ENCODE data around the gene UBE2D2. TPM values are rescaled to one million over a fixed set of nuclear protein-coding genes. Genes with fewer than 3 reads are reported as not detected.

The UBE2D2 gene
- total and polyA plus RNA-seq, 4 experiments from 2014 or later, result 160 to 411 (median 255) TPM

DNA sequence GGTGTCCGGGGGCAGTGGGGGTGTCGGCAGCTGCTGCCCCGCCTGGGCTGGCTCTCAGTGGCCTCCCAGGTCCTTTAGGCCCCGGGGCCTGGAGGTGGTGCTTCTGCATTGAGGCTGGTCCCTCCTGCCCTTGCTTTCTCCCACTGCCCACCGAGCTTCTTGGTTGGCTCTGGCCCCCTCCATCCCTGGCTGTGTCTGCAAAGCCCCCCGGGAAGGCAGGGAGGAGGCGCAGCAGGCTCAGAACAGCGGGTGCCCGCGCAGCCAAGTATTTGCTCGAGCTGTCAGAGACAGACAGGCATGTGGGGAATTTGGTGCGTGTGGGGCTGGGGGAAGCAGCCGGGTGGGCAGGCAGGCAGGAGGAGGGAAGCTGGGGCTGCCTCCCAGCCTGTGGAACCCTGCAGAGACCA, 98.6 kb downstream of the UBE2D2 start:
- intact Hi-C loops (cut with micrococcal nuclease), result no loop called here
- H3K36me3 Mint-ChIP-seq, result no peaks in the 10 kb centered on the region
- H3K27ac Mint-ChIP-seq, result no peak overlapping the region
- POLR2A ChIA-PET (ENCODE audit: partially characterized antibody), result no interaction called here
- peaks cover 0 to 5% (median under 1%) of the 10 kb centered on the region in 4 donors for H3K4me1 Mint-ChIP-seq
- H3K27me3 Mint-ChIP-seq, result peaks cover 3% of the 10 kb centered on the region in 2 donors
- Histone ChIP-seq H3K27me3 (ENCODE audit: insufficient read depth, low read length) (no peaks in the 10 kb centered on the region), H3K4me1 (ENCODE audit: insufficient read depth, low read length) (no peaks in the 10 kb centered on the region), H3K27ac (ENCODE audit: low read depth, low read length) (no peak overlapping the region), H3K36me3 (ENCODE audit: insufficient read depth, low read length) (no peaks in the 10 kb centered on the region), H3K4me3 (ENCODE audit: low read length in 2 of 2) (no peak overlapping the region), H3K9me3 (ENCODE audit: control insufficient read depth in 1 of 2, low read length in 2 of 2) (no peaks in the 10 kb centered on the region)
- CTCF ChIA-PET (ENCODE audit: partially characterized antibody), result no interaction called here
- no peak overlapping the region for H3K4me3 Mint-ChIP-seq
- H3K9me3 Mint-ChIP-seq, result no peaks in the 10 kb centered on the region
- DNase-seq, result no peak

DNA sequence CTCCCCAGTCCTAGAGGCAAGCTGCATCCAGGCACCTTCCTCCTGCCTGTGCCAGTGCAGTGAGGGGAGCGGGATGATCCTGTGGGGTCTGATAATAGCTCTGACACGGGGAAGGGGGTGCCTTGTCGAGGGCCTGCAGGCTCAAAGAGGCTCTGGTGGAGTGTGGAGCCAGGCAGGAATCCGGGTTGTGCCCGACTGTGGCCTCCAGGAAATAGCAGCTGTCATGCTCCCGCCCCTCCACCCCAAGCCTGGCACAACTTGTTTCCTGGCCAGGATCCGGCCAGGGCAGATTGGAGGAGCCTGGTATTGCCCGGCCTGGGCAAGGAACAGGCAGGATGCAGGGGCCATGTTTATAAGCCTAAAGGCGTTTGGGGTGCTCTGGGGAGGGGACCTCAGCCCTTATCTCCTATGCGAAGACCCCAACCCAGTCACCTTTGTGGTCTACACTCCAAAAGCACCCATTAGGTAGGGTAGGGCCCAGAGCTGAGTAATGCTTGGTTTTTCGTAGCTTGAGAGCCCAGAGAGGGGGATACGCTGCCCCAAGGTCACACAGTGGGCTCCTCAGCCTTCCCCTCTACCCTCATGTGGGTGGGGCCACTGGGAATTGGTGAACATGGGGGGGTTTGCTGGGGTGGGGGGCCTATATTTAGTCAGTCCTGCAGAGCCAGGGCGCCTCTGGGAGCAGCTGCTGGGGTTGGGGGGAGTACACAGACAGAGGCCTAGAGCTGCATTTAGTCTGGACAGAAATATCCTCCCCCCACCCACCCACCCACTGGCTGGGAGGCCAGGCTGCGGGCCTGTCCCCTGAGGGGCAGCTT, 99.2 kb downstream of the UBE2D2 start:
- peaks cover 0 to 5% (median under 1%) of the 10 kb centered on the region in 4 donors for H3K4me1 Mint-ChIP-seq
- H3K4me3 Mint-ChIP-seq, result no peak overlapping the region
- CTCF ChIA-PET (ENCODE audit: partially characterized antibody), result interaction anchor here (0.9 kb wide), 1 partner anchor 115 kb away, joined by 3 read pairs; no protein-coding TSS in a partner anchor
- Histone ChIP-seq H3K9me3 (ENCODE audit: control insufficient read depth in 1 of 2, low read length in 2 of 2) (no peaks in the 10 kb centered on the region), H3K4me1 (ENCODE audit: insufficient read depth, low read length) (no peaks in the 10 kb centered on the region), H3K27me3 (ENCODE audit: insufficient read depth, low read length) (no peaks in the 10 kb centered on the region), H3K36me3 (ENCODE audit: insufficient read depth, low read length) (no peaks in the 10 kb centered on the region), H3K27ac (ENCODE audit: low read depth, low read length) (no peak overlapping the region), H3K4me3 (ENCODE audit: low read length in 2 of 2) (no peak overlapping the region)
- H3K36me3 Mint-ChIP-seq, result no peaks in the 10 kb centered on the region
- H3K27ac Mint-ChIP-seq, result no peak overlapping the region
- no peak for DNase-seq
- POLR2A ChIA-PET (ENCODE audit: partially characterized antibody), result interaction anchor here (1.6 kb wide), 1 partner anchor 15 kb away, joined by 3 read pairs; no protein-coding TSS in a partner anchor
- peaks cover 3% of the 10 kb centered on the region in 2 donors for H3K27me3 Mint-ChIP-seq
- intact Hi-C loops (cut with micrococcal nuclease), result no loop called here
- no peaks in the 10 kb centered on the region for H3K9me3 Mint-ChIP-seq

DNA sequence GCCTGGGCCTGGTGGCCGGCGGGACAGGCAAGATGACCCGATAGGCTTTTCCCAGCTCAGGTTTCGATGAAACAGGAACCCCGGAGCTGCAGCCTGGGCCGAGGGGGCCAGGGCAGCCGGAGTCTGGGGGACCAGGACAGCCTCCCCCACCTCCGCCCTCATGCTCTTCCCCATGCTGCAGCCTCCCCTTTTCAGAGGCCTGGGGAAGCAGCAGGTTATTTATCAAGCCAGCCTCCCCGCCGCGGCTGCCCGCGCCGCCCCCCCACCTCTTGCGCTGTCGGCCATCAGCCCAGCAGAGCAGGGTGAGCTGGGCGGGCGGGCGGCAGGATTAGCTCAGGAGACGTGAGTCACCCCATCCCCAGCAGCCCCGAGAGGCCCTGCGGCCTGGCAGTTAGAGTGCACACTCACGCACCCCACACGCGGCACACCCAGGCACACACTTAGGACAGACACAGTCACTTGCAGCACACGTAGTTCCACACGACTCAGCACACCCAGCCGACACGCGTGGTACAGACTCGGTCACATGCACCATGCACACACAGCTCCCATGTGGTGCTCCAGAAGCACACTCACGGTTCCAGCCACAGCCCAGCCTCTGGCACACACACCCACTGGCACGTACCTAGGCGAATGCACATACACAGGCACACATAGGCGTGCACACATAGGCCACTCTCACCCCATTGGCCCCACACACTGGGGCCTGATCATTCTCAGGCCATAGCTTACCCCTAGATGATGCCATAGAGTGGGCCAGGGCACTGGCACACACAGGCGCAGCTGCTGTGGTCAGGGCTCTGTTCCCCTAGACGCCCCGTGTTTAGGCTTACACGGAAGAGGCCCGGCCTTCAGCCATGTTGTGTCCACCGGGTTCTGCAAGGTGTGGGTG, 100.0 kb downstream of the UBE2D2 start:
- H3K9me3 Mint-ChIP-seq, result no peaks in the 10 kb centered on the region
- no peak for DNase-seq
- peaks cover 3% of the 10 kb centered on the region in 2 donors for H3K27me3 Mint-ChIP-seq
- peak overlapping the region in 1 of 7 donors; percentile 38 for H3K27ac Mint-ChIP-seq
- Histone ChIP-seq H3K9me3 (ENCODE audit: control insufficient read depth in 1 of 2, low read length in 2 of 2) (no peaks in the 10 kb centered on the region), H3K36me3 (ENCODE audit: insufficient read depth, low read length) (no peaks in the 10 kb centered on the region), H3K27ac (ENCODE audit: low read depth, low read length) (no peak overlapping the region), H3K4me1 (ENCODE audit: insufficient read depth, low read length) (peaks cover 4% of the 10 kb centered on the region), H3K4me3 (ENCODE audit: low read length in 2 of 2) (no peak overlapping the region), H3K27me3 (ENCODE audit: insufficient read depth, low read length) (no peaks in the 10 kb centered on the region)
- intact Hi-C loops (cut with micrococcal nuclease), result no loop called here
- H3K36me3 Mint-ChIP-seq, result no peaks in the 10 kb centered on the region
- H3K4me1 Mint-ChIP-seq, result peaks cover 0 to 8% (median under 1%) of the 10 kb centered on the region in 4 donors
- CTCF ChIA-PET (ENCODE audit: partially characterized antibody), result interaction anchor here (0.9 to 1.1 kb wide), 2 partner anchors 29 to 114 kb away, joined by 3 read pairs; no protein-coding TSS in a partner anchor
- POLR2A ChIA-PET (ENCODE audit: partially characterized antibody), result interaction anchor here (1.6 kb wide), 1 partner anchor 16 kb away, joined by 3 read pairs; no protein-coding TSS in a partner anchor
- no peak overlapping the region for H3K4me3 Mint-ChIP-seq

DNA sequence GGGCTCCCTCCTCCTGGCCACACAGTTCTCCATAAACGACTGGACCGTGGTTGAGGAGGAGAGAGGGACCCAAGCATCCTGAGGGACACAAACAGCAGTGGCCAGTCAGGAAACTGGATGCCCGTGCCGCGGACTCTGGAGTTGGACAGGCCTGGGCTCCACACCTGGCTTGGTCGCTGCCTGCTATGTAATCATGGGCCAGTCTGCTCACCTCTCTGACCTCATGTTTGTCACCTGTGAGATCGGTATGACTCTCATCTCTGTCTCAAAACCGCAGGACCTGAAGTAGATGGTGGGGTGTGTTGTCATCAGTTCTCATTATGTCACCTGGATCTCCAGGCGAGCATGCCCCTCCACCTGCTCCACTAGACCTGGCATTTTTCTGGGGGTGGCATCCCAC, 101.5 kb downstream of the UBE2D2 start:
- Mint-ChIP-seq H3K4me3 (no peak overlapping the region), H3K9me3 (no peaks in the 10 kb centered on the region), H3K36me3 (no peaks in the 10 kb centered on the region), H3K27ac (no peak overlapping the region), H3K27me3 (no peaks in the 10 kb centered on the region), H3K4me1 (peaks cover 7 to 22% (median 13%) of the 10 kb centered on the region in 4 donors)
- Histone ChIP-seq H3K36me3 (ENCODE audit: insufficient read depth, low read length) (no peaks in the 10 kb centered on the region), H3K27me3 (ENCODE audit: insufficient read depth, low read length) (no peaks in the 10 kb centered on the region), H3K4me3 (ENCODE audit: low read length in 2 of 2) (no peak overlapping the region), H3K27ac (ENCODE audit: low read depth, low read length) (no peak overlapping the region), H3K4me1 (ENCODE audit: insufficient read depth, low read length) (peaks cover 18% of the 10 kb centered on the region), H3K9me3 (ENCODE audit: control insufficient read depth in 1 of 2, low read length in 2 of 2) (no peaks in the 10 kb centered on the region)
- intact Hi-C loops (cut with micrococcal nuclease), result no loop called here
- POLR2A ChIA-PET (ENCODE audit: partially characterized antibody), result no interaction called here
- no peak for DNase-seq
- CTCF ChIA-PET (ENCODE audit: partially characterized antibody), result no interaction called here

DNA sequence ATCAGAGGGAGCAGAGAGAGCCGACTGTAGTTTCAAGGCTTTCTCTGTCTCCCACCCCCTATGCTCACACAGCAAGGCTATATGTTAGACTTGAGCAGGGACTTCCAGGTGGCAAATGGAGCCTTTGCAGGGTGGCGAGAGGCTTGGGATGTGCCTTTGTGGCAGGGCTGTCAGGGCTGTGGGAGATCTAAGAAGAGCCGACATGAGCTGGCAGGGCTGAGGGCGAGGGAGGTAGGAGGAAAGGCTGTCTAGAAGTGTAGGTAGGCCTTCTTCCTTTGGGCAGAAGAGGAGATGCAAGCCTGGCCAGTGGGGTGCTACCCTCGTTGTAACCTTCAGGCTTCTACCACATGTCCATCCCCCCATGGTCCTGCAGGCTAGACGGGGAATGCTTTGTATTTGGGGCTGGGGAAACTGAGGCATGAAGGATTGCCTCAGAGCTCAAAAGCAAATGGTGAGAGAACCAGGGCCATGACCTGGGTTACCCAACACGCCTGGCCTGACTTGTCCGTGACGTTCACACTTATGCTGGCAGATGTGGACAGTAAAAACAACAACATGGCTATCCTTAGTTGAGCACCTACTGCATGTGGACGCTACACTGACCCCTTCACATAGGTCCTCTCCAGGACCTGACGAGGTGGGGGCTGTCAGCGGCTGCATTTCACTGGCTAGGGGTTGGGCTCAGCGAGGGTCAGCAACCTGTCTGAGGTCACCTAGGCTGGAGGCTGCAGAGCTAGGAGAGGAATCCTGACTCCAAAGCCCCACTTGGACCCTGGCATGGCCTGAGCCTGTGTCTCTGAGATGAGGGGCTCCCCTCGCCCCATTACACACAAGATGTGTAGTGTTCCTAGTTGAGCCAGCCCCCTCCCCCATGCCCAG, 102.3 kb downstream of the UBE2D2 start:
- Histone ChIP-seq H3K27ac (ENCODE audit: low read depth, low read length) (no peak overlapping the region), H3K36me3 (ENCODE audit: insufficient read depth, low read length) (no peaks in the 10 kb centered on the region), H3K27me3 (ENCODE audit: insufficient read depth, low read length) (no peaks in the 10 kb centered on the region), H3K4me3 (ENCODE audit: low read length in 2 of 2) (no peak overlapping the region), H3K9me3 (ENCODE audit: control insufficient read depth in 1 of 2, low read length in 2 of 2) (no peaks in the 10 kb centered on the region), H3K4me1 (ENCODE audit: insufficient read depth, low read length) (peaks cover 23% of the 10 kb centered on the region)
- Mint-ChIP-seq H3K36me3 (no peaks in the 10 kb centered on the region), H3K4me3 (peak overlapping the region in 1 of 8 donors; percentile 53), H3K27ac (peak overlapping the region in 1 of 7 donors; percentile 3), H3K9me3 (no peaks in the 10 kb centered on the region), H3K27me3 (no peaks in the 10 kb centered on the region), H3K4me1 (peaks cover 9 to 31% (median 17%) of the 10 kb centered on the region in 4 donors)
- no peak for DNase-seq
- ChIA-PET CTCF (ENCODE audit: partially characterized antibody) (no interaction called here), POLR2A (ENCODE audit: partially characterized antibody) (no interaction called here)
- intact Hi-C loops (cut with micrococcal nuclease), result no loop called here

DNA sequence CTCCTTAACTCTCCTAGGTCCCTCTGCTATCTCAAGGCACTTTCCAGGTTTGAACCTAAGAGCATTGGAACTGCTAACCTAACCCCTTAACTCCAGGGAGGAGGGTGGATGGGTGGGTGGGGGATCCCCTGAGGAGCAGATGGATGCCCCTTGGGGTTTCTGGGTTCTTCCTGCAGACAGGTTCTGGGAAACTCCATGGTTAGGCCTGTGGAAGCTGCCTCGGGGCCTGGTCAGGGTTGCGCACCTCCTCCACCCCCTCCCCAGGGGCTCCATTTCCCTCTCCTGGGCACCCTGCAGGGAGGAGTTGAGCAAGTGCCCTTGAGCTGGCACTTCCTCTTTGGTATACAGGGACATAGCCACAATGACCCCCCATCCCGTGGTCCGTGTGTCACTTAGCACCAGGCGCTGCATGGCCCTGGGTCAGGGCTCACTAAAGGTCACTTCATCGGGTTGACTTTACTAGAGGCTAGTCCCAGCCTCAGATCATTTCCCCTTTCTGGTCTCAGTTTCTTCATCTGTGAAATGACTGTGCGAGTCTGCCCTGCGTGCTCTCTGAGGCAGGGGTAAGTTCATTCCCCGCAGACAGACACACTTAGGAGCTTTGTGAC, 103.1 kb downstream of the UBE2D2 start:
- Histone ChIP-seq H3K36me3 (ENCODE audit: insufficient read depth, low read length) (no peaks in the 10 kb centered on the region), H3K27me3 (ENCODE audit: insufficient read depth, low read length) (no peaks in the 10 kb centered on the region), H3K9me3 (ENCODE audit: control insufficient read depth in 1 of 2, low read length in 2 of 2) (no peaks in the 10 kb centered on the region), H3K27ac (ENCODE audit: low read depth, low read length) (no peak overlapping the region), H3K4me3 (ENCODE audit: low read length in 2 of 2) (no peak overlapping the region), H3K4me1 (ENCODE audit: insufficient read depth, low read length) (peaks cover 31% of the 10 kb centered on the region)
- DNase-seq, result no peak
- H3K9me3 Mint-ChIP-seq, result no peaks in the 10 kb centered on the region
- H3K27me3 Mint-ChIP-seq, result no peaks in the 10 kb centered on the region
- peaks cover 11 to 37% (median 20%) of the 10 kb centered on the region in 4 donors for H3K4me1 Mint-ChIP-seq
- intact Hi-C loops (cut with micrococcal nuclease), result no loop called here
- no peak overlapping the region for H3K27ac Mint-ChIP-seq
- POLR2A ChIA-PET (ENCODE audit: partially characterized antibody), result no interaction called here
- H3K36me3 Mint-ChIP-seq, result no peaks in the 10 kb centered on the region
- no peak overlapping the region for H3K4me3 Mint-ChIP-seq
- CTCF ChIA-PET (ENCODE audit: partially characterized antibody), result interaction anchor here (4.4 kb wide), 1 partner anchor 31 kb away, joined by 16 read pairs; no protein-coding TSS in a partner anchor

All from CD4-positive, alpha-beta memory T cell (primary cell).